Measurements from ENCODE around the gene AP3D1. TPM values are rescaled to one million over a fixed set of nuclear protein-coding genes. Genes with fewer than 3 reads are reported as not detected.

The AP3D1 gene
- total RNA-seq, 1 donor from 2014 or later = 169 TPM

GRCh38 chr19:2181633-2181997 is 30.2 kb upstream of the AP3D1 start:
- H3K27me3 Mint-ChIP-seq (ENCODE audit: unreplicated experiment) = peaks cover 8% of the 10 kb centered on the region
- TF ChIP-seq CTCF (IDR thresholded peaks at IDR 0.05; ENCODE audit: unreplicated experiment) = no peak
- DNase-seq (ENCODE audit: low spot score) = no peak
- no peak overlapping the region for H3K4me3 Mint-ChIP-seq (ENCODE audit: unreplicated experiment)
- no peaks in the 10 kb centered on the region for H3K9me3 Mint-ChIP-seq (ENCODE audit: unreplicated experiment)
- H3K36me3 Mint-ChIP-seq (ENCODE audit: low read depth, unreplicated experiment) = peaks cover 13% of the 10 kb centered on the region
- no peak overlapping the region for H3K27ac Mint-ChIP-seq (ENCODE audit: unreplicated experiment)
- H3K4me1 Mint-ChIP-seq (ENCODE audit: unreplicated experiment) = no peaks in the 10 kb centered on the region

GRCh38 chr19:2180881-2181632 is 29.7 kb upstream of the AP3D1 start:
- no peak overlapping the region for H3K27ac Mint-ChIP-seq (ENCODE audit: unreplicated experiment)
- H3K27me3 Mint-ChIP-seq (ENCODE audit: unreplicated experiment) = peaks cover 8% of the 10 kb centered on the region
- no peaks in the 10 kb centered on the region for H3K4me1 Mint-ChIP-seq (ENCODE audit: unreplicated experiment)
- H3K9me3 Mint-ChIP-seq (ENCODE audit: unreplicated experiment) = no peaks in the 10 kb centered on the region
- no peak overlapping the region for H3K4me3 Mint-ChIP-seq (ENCODE audit: unreplicated experiment)
- DNase-seq (ENCODE audit: low spot score) = no peak
- peaks cover 13% of the 10 kb centered on the region for H3K36me3 Mint-ChIP-seq (ENCODE audit: low read depth, unreplicated experiment)
- TF ChIP-seq CTCF (IDR thresholded peaks at IDR 0.05; ENCODE audit: unreplicated experiment) = no peak

- H3K36me3 Mint-ChIP-seq (ENCODE audit: low read depth, unreplicated experiment) = peaks cover 9% of the 10 kb centered on the region
- peaks cover 8% of the 10 kb centered on the region for H3K27me3 Mint-ChIP-seq (ENCODE audit: unreplicated experiment)
- H3K27ac Mint-ChIP-seq (ENCODE audit: unreplicated experiment) = no peak overlapping the region
- DNase-seq (ENCODE audit: low spot score) = no peak
- H3K9me3 Mint-ChIP-seq (ENCODE audit: unreplicated experiment) = no peaks in the 10 kb centered on the region
- H3K4me1 Mint-ChIP-seq (ENCODE audit: unreplicated experiment) = no peaks in the 10 kb centered on the region
- no peak for TF ChIP-seq CTCF (IDR thresholded peaks at IDR 0.05; ENCODE audit: unreplicated experiment)
- H3K4me3 Mint-ChIP-seq (ENCODE audit: unreplicated experiment) = no peak overlapping the region
Measured at GRCh38 chr19:2180114-2180513, 28.7 kb upstream of the AP3D1 start.

- no peak for DNase-seq (ENCODE audit: low spot score)
- Mint-ChIP-seq H3K9me3 (ENCODE audit: unreplicated experiment) (no peaks in the 10 kb centered on the region), H3K27me3 (ENCODE audit: unreplicated experiment) (peaks cover 5% of the 10 kb centered on the region), H3K4me3 (ENCODE audit: unreplicated experiment) (no peak overlapping the region), H3K4me1 (ENCODE audit: unreplicated experiment) (peaks cover 2% of the 10 kb centered on the region), H3K36me3 (ENCODE audit: low read depth, unreplicated experiment) (peaks cover 2% of the 10 kb centered on the region), H3K27ac (ENCODE audit: unreplicated experiment) (no peak overlapping the region)
- TF ChIP-seq CTCF (IDR thresholded peaks at IDR 0.05; ENCODE audit: unreplicated experiment) = no peak
Measured at GRCh38 chr19:2179095-2179494, 27.7 kb upstream of the AP3D1 start.

GRCh38 chr19:2176337-2176994 is 25.1 kb upstream of the AP3D1 start:
- Mint-ChIP-seq H3K27me3 (ENCODE audit: unreplicated experiment) (no peaks in the 10 kb centered on the region), H3K27ac (ENCODE audit: unreplicated experiment) (no peak overlapping the region), H3K36me3 (ENCODE audit: low read depth, unreplicated experiment) (no peaks in the 10 kb centered on the region), H3K9me3 (ENCODE audit: unreplicated experiment) (no peaks in the 10 kb centered on the region), H3K4me1 (ENCODE audit: unreplicated experiment) (peaks cover 19% of the 10 kb centered on the region), H3K4me3 (ENCODE audit: unreplicated experiment) (no peak overlapping the region)
- no peak for DNase-seq (ENCODE audit: low spot score)
- no peak for TF ChIP-seq CTCF (IDR thresholded peaks at IDR 0.05; ENCODE audit: unreplicated experiment)

All from endothelial cell (in vitro differentiated cells).